ENCODE results near the gene GPR15. TPM values are rescaled to one million over a fixed set of nuclear protein-coding genes. Genes with fewer than 3 reads are reported as not detected.

GPR15 gene
- not detected in 2 replicates for total RNA-seq (ENCODE audit: low replicate concordance)

DNA sequence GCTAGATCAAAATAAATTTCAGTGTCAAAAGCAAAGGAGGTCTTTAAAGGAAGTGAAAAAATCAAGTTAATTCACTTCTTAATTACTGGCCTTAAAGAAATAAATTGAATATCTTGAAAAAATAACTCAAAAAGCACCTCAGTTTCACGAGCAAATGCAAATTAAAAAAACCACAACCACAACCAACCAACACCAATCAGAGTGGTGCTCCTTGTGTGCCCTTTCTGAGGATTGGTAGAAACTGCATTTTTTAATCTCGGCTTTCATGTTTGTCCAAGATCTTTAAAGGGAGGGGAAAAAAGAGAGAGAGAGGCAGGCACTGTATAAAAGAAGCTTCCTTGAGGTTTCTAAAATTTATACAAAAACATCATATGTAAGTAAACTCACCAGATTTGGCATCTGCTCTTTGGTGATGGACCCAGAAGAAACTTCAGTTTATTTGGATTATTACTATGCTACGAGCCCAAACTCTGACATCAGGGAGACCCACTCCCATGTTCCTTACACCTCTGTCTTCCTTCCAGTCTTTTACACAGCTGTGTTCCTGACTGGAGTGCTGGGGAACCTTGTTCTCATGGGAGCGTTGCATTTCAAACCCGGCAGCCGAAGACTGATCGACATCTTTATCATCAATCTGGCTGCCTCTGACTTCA lies at the start of gene GPR15:
Gene GPR15 (plus strand): TSS at position 357 of the 653 bp plus-strand sequence. CDS start 56 bp downstream, at position 413.
- no peak for DNase-seq (ENCODE audit: low read depth)
- no peak within 1 kb of the TSS for H3K4me3 ChIP-seq (ENCODE audit: low read depth, low read length)
- no peak for TF ChIP-seq CTCF (IDR thresholded peaks at IDR 0.05; ENCODE audit: insufficient read depth, low read length)

DNA sequence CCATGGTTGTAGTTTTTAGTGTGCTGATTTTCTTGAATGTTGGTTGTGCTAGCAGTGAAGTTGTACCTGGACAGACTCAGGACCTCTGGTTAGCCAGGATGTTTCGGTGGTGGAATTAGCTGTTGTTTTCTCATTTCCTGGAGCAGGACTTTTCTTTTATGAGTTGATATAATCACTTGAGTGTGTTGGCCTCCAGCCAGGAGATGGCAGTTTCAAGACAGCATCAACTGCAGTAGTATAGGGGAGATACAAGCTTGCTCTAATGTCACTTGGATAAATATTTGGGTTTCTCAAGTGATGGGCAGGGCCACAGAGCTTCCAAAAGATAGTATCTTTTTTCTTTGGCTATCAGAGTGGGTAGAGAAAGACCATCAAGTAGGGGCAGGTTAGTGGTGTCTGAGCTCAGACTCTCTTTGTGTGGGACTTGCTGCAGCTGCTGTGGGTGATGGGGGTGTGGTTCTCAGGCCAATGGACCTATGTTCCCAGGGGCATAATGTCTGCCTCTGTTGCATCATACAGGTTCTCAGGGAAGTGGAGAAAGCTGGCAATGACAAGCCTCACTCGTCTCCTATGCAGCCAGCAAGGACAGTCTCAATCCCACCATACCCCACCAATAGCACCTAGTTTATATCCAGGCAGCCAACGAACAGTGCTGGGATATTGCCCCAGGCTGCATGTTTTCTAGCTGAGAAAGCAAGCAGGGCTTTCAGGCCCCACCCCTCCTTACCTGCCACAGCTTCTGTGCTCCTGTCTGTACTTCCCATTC lies 48.9 kb upstream of the GPR15 start:
- no peak overlapping the region for H3K4me3 ChIP-seq (ENCODE audit: low read depth, low read length)
- no peak for TF ChIP-seq CTCF (IDR thresholded peaks at IDR 0.05; ENCODE audit: insufficient read depth, low read length)
- DNase-seq (ENCODE audit: low read depth), result no peak

DNA sequence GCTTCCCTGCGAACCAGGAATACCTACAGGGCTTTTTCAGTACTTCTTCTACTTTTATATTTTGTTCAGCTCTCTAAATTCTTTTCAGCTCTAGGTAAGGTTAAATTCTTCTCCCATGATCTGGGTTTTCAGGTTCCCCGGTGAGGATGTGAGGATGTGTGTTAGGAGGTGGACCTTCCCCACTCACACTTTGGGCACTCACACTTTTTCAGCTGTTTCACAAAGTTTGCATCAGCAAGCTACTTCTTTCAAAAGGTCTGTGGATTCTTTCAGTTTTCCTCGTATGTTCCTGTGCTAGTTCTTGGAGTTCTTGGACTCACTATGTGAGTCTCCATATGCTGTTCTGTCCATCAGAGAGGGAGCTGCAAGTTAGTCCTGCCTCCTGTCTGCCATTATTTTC lies 48.2 kb upstream of the GPR15 start:
- peak; percentile 10 for DNase-seq (ENCODE audit: low read depth)
- no peak for TF ChIP-seq CTCF (IDR thresholded peaks at IDR 0.05; ENCODE audit: insufficient read depth, low read length)
- no peak overlapping the region for H3K4me3 ChIP-seq (ENCODE audit: low read depth, low read length)

- TF ChIP-seq CTCF (IDR thresholded peaks at IDR 0.05; ENCODE audit: insufficient read depth, low read length), result no peak
- no peak for DNase-seq (ENCODE audit: low read depth)
- no peak within 1 kb of the TSS for H3K4me3 ChIP-seq (ENCODE audit: low read depth, low read length)
Measured at GRCh38 chr3:98497381-98497780, 34.4 kb upstream of the GPR15 start, which contains the start of gene OR5K2. Gene OR5K2 (plus strand): TSS chr3:98497681. CDS start chr3:98497681, 0 bp downstream.

DNA sequence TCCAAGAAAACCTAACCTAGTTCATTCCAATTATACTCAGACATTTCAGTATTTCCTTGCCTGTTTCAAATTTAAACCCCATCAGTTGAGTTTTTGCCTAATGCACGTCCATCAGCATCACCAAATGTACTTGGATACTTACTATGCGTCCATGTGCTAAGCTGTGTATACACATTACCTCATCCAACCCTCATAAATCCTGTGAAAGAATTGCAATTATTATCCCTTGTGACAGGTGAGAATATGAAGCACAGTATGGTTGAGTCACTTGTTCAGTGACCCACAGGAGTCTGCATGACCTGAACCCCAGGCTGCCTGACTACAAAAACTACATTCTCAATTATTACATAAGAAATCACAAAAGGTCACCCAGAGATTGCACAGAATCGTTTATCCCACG lies 31.8 kb upstream of the GPR15 start:
- no peak for TF ChIP-seq CTCF (IDR thresholded peaks at IDR 0.05; ENCODE audit: insufficient read depth, low read length)
- no peak for DNase-seq (ENCODE audit: low read depth)
- no peak overlapping the region for H3K4me3 ChIP-seq (ENCODE audit: low read depth, low read length)

GRCh38 chr3:98501270-98501669 lies 30.5 kb upstream of the GPR15 start:
- H3K4me3 ChIP-seq (ENCODE audit: low read depth, low read length), result no peak overlapping the region

More at GRCh38 chr3:98501270-98501669, 30.5 kb upstream of the GPR15 start:
- no peak for TF ChIP-seq CTCF (IDR thresholded peaks at IDR 0.05; ENCODE audit: insufficient read depth, low read length)
- no peak for DNase-seq (ENCODE audit: low read depth)
